ENCODE results near the gene TUBGCP6.
"Not testable (repeated sequence)": the region's sequence is repeated elsewhere in the genome, so short reads cannot be mapped to it uniquely, and the experiment has no call there.

Gene TUBGCP6

GRCh38 chr22:50207383-50208140, 37.3 kb downstream of the TUBGCP6 start:
- DNase-seq: no peak

DNA sequence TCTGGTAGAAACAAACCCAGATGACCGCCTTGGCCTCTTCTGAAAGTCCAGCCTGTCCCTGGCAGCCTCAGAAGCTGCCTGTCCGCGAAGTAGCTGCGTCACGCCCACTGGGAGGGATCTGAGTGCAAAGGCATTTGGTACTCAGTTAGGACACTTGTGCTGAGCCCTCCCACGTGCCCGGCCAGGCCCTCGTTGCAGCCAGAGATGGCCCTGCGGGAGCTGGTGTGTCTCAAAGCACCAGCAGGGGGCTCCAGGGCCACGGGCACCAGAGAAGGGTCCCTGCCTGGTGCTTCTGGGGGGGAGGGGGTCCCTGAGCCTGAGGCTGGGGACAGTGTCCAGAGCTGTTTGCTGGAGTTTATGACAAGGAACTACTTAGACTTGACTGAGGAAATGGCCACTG, 38.2 kb downstream of the TUBGCP6 start:
- DNase-seq: no peak

DNA sequence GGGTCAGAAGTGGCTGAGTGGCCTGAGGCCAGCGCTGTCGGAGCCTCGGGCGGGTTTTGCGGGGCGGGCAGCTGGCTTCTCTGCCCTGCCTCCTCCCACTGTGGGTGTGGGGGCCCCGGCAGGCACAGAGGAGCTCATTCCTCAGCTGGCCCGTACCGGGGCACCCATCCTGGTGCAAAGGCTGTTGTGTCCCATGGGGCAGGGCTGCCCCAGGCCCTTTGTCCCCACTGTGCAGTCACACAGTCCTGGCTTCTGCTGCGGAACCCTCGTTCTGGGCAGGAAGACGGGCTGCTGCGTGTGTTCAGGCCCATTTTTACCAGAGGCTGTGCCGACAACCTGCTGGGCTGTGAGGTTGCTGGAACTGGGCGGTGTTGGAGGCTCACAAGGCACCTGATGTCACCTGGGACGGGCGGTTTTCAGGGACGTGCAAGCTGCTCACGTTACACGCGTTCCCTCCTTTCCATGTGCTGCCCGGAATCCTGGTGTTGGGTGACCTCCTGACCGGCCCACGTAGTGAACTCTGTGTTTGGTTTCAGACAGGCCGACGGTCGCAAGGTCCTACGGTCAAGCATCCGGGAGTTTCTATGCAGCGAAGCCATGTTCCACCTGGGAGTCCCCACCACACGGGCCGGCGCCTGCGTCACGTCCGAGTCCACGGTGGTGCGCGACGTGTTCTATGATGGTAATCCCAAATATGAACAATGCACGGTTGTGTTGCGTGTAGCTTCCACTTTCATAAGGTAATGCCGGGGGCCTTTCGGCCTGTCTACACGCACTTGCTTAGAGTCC, 38.8 kb downstream of the TUBGCP6 start:
- no peak for DNase-seq

DNA sequence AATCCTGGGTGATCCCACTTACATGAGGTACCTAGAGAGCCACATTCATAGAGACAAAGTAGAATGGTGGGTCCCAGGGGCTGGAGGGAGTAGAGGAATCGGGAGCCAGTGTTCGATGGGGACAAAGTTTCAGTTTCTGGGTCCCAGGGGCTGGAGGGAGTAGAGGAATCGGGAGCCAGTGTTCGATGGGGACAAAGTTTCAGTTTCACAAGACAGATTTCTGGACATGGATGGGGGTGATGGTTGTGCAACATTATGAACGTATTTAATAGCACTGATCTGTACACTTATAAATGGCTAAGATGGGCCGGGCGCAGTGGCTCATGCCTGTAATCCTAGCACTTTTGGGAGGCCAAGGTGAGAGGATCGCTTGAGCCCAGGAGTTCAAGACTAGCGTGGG, 39.8 kb downstream of the TUBGCP6 start:
- DNase-seq: not testable (repeated sequence)

GRCh38 chr22:50204571-50204970, 40.3 kb downstream of the TUBGCP6 start:
- no peak for DNase-seq

- DNase-seq: no peak
These were observed 41.5 kb downstream of the TUBGCP6 start for GRCh38 chr22:50203288-50203687.

GRCh38 chr22:50202130-50202666, 42.6 kb downstream of the TUBGCP6 start:
- no peak for DNase-seq

DNA sequence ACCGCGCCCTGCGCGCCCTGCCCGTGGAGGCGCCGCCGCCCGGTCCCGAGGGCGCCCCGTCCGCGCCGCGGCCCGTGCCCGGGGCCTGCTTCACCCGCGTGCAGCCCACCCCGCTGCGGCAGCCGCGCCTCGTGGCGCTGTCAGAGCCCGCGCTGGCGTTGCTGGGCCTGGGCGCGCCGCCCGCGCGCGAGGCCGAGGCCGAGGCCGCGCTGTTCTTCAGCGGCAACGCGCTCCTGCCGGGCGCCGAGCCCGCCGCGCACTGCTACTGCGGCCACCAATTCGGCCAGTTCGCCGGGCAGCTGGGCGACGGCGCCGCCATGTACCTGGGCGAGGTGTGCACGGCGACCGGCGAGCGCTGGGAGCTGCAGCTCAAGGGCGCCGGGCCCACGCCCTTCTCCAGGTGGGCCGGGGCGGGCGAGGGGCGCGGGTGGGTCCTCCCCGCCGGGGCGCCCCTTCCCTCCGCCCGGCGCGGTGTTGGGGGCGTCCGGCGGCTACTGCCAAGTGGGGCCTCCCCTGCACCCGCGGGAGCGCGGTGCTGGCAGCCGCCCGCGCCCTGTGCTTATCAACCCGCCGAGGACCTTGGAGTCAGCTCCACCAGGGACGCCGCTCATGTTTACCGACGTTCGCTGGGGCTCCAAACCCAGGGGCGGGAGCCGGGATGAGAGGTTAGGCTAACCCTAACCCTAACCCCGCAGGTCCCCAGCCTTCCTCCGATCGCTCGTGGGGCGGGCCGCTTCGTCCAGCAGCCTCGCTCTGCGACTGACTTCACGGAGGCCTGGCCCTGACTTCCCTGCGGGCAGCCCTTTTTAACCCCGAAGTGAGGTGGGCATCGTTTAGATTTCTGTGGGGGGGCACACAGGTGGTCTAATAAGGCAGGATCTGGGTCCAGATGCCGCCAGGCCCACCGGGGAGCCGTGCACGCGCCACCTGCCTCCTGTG, 43.4 kb downstream of the TUBGCP6 start:
- peak; percentile 33 for DNase-seq

DNA sequence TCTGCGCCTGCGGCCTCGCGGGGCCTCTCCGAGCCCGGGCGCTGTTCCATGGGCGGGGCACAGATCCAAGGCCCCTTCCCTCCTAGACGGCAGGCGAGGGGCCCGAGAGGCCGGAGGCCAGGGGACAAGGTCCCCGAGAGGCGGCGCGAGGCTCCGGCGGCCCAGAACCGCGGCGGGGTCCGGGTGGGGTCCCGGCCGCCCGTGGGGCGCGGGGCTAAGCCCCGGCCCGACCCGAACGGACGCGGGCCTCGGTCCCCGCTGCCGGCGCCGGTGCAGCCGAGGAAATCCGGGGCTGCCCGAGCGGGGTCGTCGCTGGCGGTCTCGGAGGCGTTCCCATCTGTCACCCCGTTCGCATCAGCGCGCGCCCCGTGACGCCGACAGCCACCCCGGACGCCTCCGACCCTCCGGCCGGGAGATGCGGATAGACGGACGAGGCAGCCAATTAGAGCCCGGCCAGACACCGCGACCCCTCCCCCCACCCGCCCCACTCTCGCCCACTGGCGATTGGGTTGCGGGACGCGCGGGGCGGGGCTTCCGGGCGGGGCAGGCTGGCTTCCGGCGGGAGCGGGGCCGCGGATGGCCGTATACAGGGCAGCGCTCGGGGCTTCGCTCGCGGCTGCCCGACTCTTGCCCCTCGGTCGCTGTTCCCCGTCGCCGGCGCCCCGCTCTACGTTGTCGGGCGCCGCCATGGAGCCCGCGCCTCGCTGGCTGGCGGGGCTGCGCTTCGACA, 44.2 kb downstream of the TUBGCP6 start, which contains the start of gene SELENOO:
Gene SELENOO, plus strand, starts transcription at position 551 of the 730 bp plus-strand sequence. Its CDS starts 26 bp downstream, at position 577.
- peak; percentile 94 for DNase-seq

DNA sequence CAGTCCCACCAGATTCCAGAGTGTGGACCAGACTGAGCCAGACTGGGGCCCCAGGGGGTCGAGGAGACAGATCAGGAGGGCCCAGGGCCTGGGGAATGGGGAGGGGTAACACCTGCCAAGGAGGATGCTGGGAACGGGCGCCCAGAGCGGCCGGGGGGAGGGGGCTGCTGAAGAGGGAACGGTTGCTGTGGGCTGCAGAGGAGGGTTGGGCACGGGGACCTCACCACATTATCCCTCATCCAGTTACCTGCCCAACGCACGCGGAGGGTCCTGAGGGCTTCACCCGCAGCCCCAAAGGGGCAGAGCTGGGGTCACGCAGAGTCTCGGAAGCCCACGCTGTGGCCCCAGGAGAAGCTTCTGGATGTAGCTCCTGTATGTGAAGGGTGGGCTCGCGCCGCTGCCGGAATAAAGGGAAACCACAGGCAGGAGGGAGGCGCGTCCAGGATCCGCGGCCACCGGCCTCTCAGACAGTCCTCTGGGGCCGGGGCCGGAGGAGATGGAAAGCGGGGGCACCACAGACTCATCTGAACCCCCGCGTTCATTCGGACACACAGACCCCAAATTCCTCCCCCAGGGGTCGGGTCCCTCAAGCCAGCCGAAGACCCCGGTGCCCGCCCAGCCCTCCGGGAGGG, 44.9 kb downstream of the TUBGCP6 start:
- DNase-seq: no peak

DNA sequence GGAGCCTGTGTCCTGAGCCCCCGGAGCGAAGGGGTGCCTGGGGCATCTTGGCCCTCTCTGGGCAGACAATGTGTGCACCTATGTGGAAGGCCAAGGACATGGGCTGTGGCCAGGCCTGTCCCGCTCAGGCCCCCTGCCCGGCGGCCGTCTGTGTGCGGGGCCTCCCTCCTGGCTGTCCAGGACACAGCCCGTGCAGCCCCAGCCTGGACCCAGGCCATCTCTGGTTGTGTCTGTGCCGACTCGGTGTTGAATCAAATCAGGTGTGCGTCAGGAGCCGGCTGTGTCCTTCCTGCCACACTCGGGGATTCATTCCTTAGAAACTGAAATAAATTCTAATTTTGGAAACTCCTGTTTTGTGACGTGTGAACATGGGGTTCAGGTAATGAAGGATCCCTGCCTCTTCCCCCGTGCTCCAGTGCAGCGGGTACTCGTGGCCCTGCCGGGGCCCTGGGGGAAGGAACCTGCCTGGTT, 45.5 kb downstream of the TUBGCP6 start:
- DNase-seq: no peak

GRCh38 chr22:50198624-50199017, 46.2 kb downstream of the TUBGCP6 start:
- no peak for DNase-seq

DNA sequence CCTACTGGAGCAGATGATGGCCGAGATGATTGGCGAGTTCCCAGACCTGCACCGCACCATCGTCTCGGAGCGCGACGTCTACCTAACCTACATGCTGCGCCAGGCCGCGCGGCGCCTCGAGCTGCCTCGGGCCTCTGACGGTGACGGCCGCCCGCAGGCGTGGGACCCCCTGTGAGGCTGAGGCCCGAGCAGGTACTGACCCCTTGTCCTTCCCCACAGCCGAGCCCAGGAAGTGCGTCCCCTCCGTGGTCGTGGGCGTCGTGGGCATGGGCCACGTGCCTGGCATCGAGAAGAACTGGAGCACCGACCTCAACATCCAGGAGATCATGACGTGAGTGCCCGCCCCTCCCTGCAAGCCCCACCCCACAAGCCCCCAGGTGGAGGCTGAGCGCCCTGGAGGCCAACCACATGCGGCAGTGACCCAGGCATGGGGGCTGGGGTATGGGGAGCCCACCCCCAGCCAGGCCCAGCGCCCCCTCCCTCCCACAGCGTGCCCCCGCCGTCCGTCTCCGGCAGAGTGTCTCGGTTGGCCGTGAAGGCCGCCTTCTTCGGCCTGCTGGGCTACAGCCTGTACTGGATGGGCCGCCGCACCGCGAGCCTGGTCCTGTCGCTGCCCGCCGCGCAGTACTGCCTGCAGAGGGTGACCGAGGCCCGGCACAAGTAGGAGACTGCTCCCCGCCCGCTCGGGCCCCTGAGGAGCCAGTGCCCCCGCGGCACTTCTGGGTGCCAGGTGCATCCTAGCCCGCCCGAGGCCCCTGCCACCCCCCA, 46.8 kb downstream of the TUBGCP6 start:
- no peak for DNase-seq

GRCh38 chr22:50197000-50197800, 47.6 kb downstream of the TUBGCP6 start:
- no peak for DNase-seq

GRCh38 chr22:50196256-50196655, 48.6 kb downstream of the TUBGCP6 start:
- no peak for DNase-seq

DNA sequence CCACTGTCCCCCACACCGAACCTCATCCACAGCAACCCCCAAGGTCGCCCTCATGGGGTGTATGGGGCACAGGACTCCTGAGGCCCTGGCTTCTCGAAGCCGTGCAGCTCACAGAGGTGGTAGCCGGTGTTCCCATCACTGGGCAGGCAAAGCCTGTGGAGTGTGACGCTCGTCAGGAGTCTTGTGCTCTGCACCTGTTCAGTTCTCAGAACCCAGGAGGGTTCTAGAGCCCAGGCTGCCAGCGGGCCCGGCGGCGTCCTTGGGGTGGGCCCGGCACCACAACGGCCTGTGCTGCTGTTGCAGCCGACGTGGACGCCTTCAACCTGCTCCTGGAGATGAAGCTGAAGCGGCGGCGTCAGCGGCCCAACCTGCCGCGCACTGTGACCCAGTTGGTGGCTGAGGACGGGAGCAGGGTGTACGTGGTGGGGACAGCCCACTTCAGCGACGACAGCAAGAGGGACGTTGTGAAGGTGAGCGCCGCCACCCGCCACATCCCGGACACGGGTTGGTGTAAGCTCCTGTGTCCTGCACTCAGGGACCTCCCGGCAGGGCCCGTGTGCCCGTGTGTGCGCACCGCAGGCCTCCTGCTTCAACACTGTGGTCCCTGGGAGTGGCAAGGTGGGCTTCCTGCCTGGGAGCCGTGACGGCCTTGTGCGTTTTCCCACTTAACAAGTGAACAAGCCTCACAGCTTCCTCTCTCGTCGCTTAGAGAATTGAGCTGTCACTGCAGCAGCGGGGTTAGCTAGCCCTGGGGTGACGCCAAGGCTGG, 50.6 kb downstream of the TUBGCP6 start:
- no peak for DNase-seq

DNA sequence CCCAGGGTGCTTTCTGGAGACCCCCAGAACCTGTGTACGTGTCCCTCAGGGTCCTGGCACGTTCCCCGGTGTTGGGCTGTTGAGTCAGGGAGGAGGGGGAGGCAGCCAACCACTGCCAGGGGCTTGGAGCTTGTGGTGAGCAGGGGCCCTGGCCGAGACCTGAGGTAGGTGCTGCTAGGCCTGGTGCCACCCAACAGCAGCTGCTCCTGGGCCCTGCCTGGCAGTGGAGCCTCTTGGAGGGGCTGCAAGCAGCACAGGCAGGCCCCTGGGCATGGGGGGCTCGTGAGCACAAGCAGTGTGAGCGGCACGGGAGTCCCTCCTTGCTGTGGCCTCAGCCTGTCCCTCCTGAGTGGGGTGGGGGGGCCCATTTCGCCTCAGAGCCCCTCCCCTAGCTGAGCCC, 51.2 kb downstream of the TUBGCP6 start:
- no peak for DNase-seq

GRCh38 chr22:50192436-50193204, 52.2 kb downstream of the TUBGCP6 start:
- peak; percentile 38 for DNase-seq
